Ascending aorta (tissue), 2 donors: ENCODE results near the gene CDC14A. TPM values are rescaled to one million over a fixed set of nuclear protein-coding genes. Genes with fewer than 3 reads are reported as not detected.

ENCODE experiments used
- DNase-seq, 2 donors: peaks; one replicate each; pipeline ENCODE4 v3.0.0-alpha.2; 2019; ENCODE audit warnings: low spot score in 2 of 2
- H3K27ac ChIP-seq, 2 donors: fragments of 200-600 bp; sonication (generic); one replicate each; pipeline ENCODE4 v1.5.1; 2016 to 2017; ENCODE audit warnings: mild to moderate bottlenecking in 1 of 2
- H3K27me3 ChIP-seq: fragments of 200-600 bp; sonication (generic); one replicate; pipeline ENCODE4 v1.5.1; 2017
- H3K36me3 ChIP-seq, 2 donors: fragments of 200-600 bp; sonication (generic); one replicate each; pipeline ENCODE4 v1.5.1; 2016
- H3K4me1 ChIP-seq, 2 donors: fragments of 200-600 bp; sonication (generic); one replicate each; pipeline ENCODE4 v1.5.1; 2016 to 2017; ENCODE audit warnings: mild to moderate bottlenecking in 1 of 2
- H3K4me3 ChIP-seq, 2 donors: fragments of 200-600 bp; sonication (generic); one replicate each; pipeline ENCODE4 v1.5.1; 2016 to 2017; ENCODE audit warnings: mild to moderate bottlenecking in 1 of 2
- H3K9me3 ChIP-seq, 2 donors: fragments of 200-600 bp; sonication (generic); one replicate each; pipeline ENCODE4 v1.5.1; 2016
- CTCF ChIP-seq, 3 experiments: fragments of 200-600 bp in 2 of 3; fragments of 450-650 bp in 1 of 3; sonication (generic) in 2 of 3; IDR thresholded peaks; one replicate each; pipeline ENCODE4 v1.5.1; 2016 to 2019; ENCODE audit warnings: antibody characterized with exemption in 3 of 3, mild to moderate bottlenecking in 1 of 3, moderate library complexity in 1 of 3
- intact Hi-C: fragments of 100-400 bp; cut with DNase I; formaldehyde crosslinking; loops from one replicate; pipeline ENCODE4 v1.15.1; 2023
- total RNA-seq: library from RNA; depleted of rRNA; stranded (reverse); fragments of >200 nt; gene quantifications from one replicate; pipeline ENCODE4 v1.1.0, GENCODE V29; 2016

Gene CDC14A
- total RNA-seq, 1 donor from 2014 or later, result 2.0 TPM

- intact Hi-C loops, result no loop called here
- Histone ChIP-seq H3K9me3 (no peaks in the 10 kb centered on the region), H3K27me3 (no peaks in the 10 kb centered on the region), H3K27ac (no peak overlapping the region), H3K36me3 (no peaks in the 10 kb centered on the region), H3K4me1 (no peaks in the 10 kb centered on the region), H3K4me3 (no peak overlapping the region)
- DNase-seq, result no peak
- TF ChIP-seq CTCF (IDR thresholded peaks at IDR 0.05), result no peak
These were observed 170.8 kb downstream of the CDC14A start for GRCh38 chr1:100523038-100523652.

- TF ChIP-seq CTCF (IDR thresholded peaks at IDR 0.05), result no peak
- no peak for DNase-seq
- H3K9me3 ChIP-seq, result no peaks in the 10 kb centered on the region
- intact Hi-C loops, result no loop called here
- H3K27ac ChIP-seq, result no peak overlapping the region
- no peak overlapping the region for H3K4me3 ChIP-seq
- no peaks in the 10 kb centered on the region for H3K27me3 ChIP-seq
- no peaks in the 10 kb centered on the region for H3K36me3 ChIP-seq
- H3K4me1 ChIP-seq, result no peaks in the 10 kb centered on the region
These were observed 172.0 kb downstream of the CDC14A start for GRCh38 chr1:100524355-100524754.

- no peaks in the 10 kb centered on the region for H3K27me3 ChIP-seq
- TF ChIP-seq CTCF (IDR thresholded peaks at IDR 0.05), result no peak
- H3K36me3 ChIP-seq, result no peaks in the 10 kb centered on the region
- H3K4me1 ChIP-seq, result no peaks in the 10 kb centered on the region
- H3K27ac ChIP-seq, result no peak overlapping the region
- DNase-seq, result no peak
- no peaks in the 10 kb centered on the region for H3K9me3 ChIP-seq
- no peak overlapping the region for H3K4me3 ChIP-seq
- intact Hi-C loops, result no loop called here
These were observed 174.6 kb downstream of the CDC14A start for GRCh38 chr1:100526894-100527293.

GRCh38 chr1:100528871-100529270, 176.6 kb downstream of the CDC14A start:
- no peaks in the 10 kb centered on the region for H3K27me3 ChIP-seq
- no peak overlapping the region for H3K27ac ChIP-seq
- H3K4me1 ChIP-seq, result no peaks in the 10 kb centered on the region
- DNase-seq, result no peak
- H3K9me3 ChIP-seq, result no peaks in the 10 kb centered on the region
- H3K36me3 ChIP-seq, result no peaks in the 10 kb centered on the region
- intact Hi-C loops, result no loop called here
- no peak overlapping the region for H3K4me3 ChIP-seq
- no peak for TF ChIP-seq CTCF (IDR thresholded peaks at IDR 0.05)

- H3K4me1 ChIP-seq, result no peaks in the 10 kb centered on the region
- no peak overlapping the region for H3K4me3 ChIP-seq
- intact Hi-C loops, result no loop called here
- no peak for TF ChIP-seq CTCF (IDR thresholded peaks at IDR 0.05)
- H3K9me3 ChIP-seq, result no peaks in the 10 kb centered on the region
- no peak for DNase-seq
- H3K36me3 ChIP-seq, result no peaks in the 10 kb centered on the region
- H3K27me3 ChIP-seq, result no peaks in the 10 kb centered on the region
- no peak overlapping the region for H3K27ac ChIP-seq
These were observed 177.8 kb downstream of the CDC14A start for GRCh38 chr1:100530141-100530540.
